GM19238 (cell line): ENCODE results near the gene GATC.
"Not testable (repeated sequence)": the region's sequence is repeated elsewhere in the genome, so short reads cannot be mapped to it uniquely, and the experiment has no call there.

Source experiments
- DNase-seq: peaks from one replicate; pipeline ENCODE4 v3.0.0; 2011; ENCODE audit warnings: low spot score; ENCODE audit not compliant: insufficient read length

GATC gene

GRCh38 chr12:120437735-120438494 is 8.3 kb upstream of the GATC start, which contains the start of gene COX6A1:
Gene COX6A1, plus strand, starts transcription at chr12:120438113. Its CDS starts 14 bp downstream, at chr12:120438127.
- DNase-seq: peak; percentile 95

- no peak for DNase-seq
Observed at GRCh38 chr12:120438495-120439198, 7.6 kb upstream of the GATC start.

GRCh38 chr12:120439646-120440247 is 6.5 kb upstream of the GATC start:
- peak; percentile 61 for DNase-seq

- no peak for DNase-seq
Observed at GRCh38 chr12:120444676-120445075, 1.6 kb upstream of the GATC start.

GRCh38 chr12:120446844-120447178 is 567 bp downstream of the GATC start:
- not testable (repeated sequence) for DNase-seq

GRCh38 chr12:120447992-120448391 is 1.7 kb downstream of the GATC start:
- no peak for DNase-seq

- DNase-seq: not testable (repeated sequence)
Observed at GRCh38 chr12:120452524-120452923, 6.3 kb downstream of the GATC start.

GRCh38 chr12:120453060-120453750 is 7.0 kb downstream of the GATC start:
- no peak for DNase-seq

GRCh38 chr12:120453977-120454376 is 7.7 kb downstream of the GATC start:
- no peak for DNase-seq

GRCh38 chr12:120455302-120455701 is 9.1 kb downstream of the GATC start:
- no peak for DNase-seq

- no peak for DNase-seq
Observed at GRCh38 chr12:120457133-120457532, 10.9 kb downstream of the GATC start.

- DNase-seq: no peak
Observed at GRCh38 chr12:120460157-120460556, 13.9 kb downstream of the GATC start.

- no peak for DNase-seq
Observed at GRCh38 chr12:120462099-120462640, 15.9 kb downstream of the GATC start.

- no peak for DNase-seq
Observed at GRCh38 chr12:120463712-120464111, 17.5 kb downstream of the GATC start.

GRCh38 chr12:120465756-120466155 is 19.5 kb downstream of the GATC start:
- no peak for DNase-seq

GRCh38 chr12:120466560-120467315 is 20.5 kb downstream of the GATC start:
- DNase-seq: no peak

- no peak for DNase-seq
Observed at GRCh38 chr12:120467439-120467838, 21.2 kb downstream of the GATC start.

- DNase-seq: peak; percentile 19
Observed at GRCh38 chr12:120468325-120468820, 22.1 kb downstream of the GATC start.

GRCh38 chr12:120468821-120469449 is 22.7 kb downstream of the GATC start:
- peak; percentile 53 for DNase-seq
